Measurements from ENCODE around the gene STX8.

STX8 gene

DNA sequence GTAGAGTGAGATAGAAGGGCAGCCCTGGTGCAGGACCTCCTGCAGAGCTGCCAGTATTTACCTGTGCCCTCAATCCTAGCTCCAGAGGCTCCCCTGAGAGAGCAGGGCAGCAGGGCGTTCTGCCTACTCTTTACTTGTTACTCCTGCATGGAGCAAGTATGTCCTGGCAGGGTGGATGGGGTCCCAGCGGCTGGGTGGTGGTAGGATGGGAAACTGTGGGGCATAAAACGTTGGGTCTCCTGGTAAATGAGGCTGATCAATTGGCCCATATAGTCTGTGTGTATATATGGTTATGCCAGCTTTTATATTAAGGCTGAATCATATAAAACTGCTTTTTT lies 362.3 kb downstream of the STX8 start:
- H3K4me3 ChIP-seq (ENCODE audit: low read length) = no peak overlapping the region
- TF ChIP-seq, protein P1, sequence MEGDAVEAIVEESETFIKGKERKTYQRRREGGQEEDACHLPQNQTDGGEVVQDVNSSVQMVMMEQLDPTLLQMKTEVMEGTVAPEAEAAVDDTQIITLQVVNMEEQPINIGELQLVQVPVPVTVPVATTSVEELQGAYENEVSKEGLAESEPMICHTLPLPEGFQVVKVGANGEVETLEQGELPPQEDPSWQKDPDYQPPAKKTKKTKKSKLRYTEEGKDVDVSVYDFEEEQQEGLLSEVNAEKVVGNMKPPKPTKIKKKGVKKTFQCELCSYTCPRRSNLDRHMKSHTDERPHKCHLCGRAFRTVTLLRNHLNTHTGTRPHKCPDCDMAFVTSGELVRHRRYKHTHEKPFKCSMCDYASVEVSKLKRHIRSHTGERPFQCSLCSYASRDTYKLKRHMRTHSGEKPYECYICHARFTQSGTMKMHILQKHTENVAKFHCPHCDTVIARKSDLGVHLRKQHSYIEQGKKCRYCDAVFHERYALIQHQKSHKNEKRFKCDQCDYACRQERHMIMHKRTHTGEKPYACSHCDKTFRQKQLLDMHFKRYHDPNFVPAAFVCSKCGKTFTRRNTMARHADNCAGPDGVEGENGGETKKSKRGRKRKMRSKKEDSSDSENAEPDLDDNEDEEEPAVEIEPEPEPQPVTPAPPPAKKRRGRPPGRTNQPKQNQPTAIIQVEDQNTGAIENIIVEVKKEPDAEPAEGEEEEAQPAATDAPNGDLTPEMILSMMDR (conservative IDR thresholded peaks at IDR 0.05; ENCODE audit: low read depth, low read length) = no peak
- no peak for DNase-seq (ENCODE audit: low read depth)

DNA sequence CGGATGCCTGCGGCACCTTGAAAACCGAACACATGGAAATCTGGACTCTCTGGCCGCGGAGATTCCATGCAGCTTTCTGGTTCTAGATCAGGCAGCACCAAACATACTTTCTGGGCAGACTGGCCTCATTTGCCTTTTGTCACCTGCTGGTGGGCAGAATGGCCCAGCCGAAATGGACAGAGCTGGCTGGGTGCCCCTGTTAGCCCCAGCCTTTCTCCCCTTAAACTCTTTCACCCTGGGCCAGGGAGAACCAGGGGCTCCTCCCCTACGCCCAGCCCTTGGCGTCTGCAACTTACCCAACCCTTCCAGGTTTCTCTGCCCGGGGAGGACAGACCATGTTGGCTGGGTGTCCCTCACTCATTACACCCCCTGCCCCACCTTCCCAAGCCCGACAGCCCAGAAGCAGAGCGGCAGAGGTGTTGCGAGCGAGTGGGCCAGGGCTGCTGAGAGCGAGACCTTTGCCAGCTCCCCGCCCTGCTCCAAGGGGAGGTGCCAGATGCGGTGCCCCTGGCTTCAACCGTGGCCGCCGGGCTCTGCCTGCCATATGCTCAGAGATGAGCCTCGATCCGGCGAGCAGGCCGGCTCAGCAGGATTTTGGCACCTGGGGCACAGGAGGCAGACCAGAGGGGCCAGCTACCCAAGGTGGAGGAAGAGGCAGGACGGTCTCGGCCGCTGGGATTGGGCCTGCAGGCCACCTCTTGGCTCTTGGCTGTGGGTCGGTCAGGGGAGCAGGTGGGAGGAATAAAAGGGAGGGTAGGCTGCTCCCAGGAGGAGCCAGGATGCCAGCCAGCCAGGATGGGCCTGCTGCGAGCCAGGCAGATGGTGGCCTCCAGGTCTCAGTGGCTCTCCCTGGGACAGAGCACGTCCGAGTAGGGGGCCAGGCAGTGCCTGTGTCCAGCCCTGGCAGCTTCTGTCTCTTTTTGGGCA lies 363.0 kb downstream of the STX8 start:
- TF ChIP-seq, protein P1 (conservative IDR thresholded peaks at IDR 0.05; ENCODE audit: low read depth, low read length) = no peak
- no peak overlapping the region for H3K4me3 ChIP-seq (ENCODE audit: low read length)

DNA sequence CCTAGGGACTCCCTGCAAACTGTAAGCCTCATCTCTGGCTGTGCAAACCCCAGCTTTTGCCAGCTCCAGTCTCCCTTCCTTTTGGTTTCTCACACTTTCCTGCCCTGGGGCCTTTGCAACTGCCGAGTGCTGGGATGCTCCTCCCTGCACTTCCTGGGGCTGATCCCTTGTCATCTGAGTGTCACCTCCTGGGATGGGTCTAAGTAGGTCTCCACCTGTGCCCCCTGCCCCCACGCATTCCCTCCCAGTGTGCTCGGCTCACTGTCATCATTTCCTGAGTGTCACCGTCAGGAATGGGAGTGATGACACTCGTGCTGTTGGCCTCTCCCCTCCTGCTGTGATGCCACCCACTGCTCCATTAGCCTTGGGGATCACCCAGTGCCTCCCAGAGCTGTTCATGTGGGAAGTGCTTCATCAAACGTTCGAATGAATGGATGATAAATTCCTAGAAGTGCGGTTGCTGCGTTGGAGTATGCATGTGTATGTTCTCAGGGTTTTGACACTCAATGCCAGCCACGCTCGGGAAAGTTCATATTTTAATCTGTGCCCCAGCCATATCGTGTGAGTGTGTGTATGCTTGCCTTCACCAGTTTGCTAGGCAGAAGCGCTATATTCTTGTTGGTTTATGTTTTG lies 364.4 kb downstream of the STX8 start:
- DNase-seq (ENCODE audit: low read depth) = no peak
- TF ChIP-seq, protein P1 (conservative IDR thresholded peaks at IDR 0.05; ENCODE audit: low read depth, low read length) = no peak

More for the DNA sequence above, 363.0 kb downstream of the STX8 start:
- DNase-seq (ENCODE audit: low read depth) = no peak

DNA sequence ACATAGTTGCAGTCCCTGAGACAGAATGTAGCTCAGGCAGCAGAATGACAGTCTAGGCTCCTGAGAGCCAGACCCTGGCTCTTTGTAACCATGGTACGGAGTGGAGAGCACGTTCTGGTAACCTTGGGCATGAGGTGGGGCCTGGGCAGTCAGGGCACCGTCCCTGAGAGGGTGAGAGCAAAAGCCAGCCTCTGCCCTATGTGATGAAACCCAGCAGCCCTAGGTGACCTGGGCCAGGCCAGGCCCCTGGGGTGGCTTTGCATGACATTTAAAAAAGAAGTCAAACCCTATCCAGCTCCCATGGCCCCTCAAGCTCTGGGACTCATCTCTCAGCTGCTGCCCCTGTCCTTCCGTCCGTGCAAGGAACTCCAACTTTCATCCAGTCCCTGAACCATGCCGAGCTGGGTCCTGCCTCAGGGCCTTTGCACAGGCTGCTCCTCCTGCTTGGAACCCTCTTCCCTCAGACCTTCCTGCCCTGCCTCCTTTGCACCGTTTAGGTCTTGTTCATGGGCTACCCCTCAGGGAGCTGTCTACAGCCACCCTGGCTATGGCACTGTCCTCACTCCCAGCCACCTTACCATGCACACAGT lies 365.7 kb downstream of the STX8 start:
- H3K4me3 ChIP-seq (ENCODE audit: low read length) = no peak overlapping the region
- DNase-seq (ENCODE audit: low read depth) = no peak
- TF ChIP-seq, protein P1 (conservative IDR thresholded peaks at IDR 0.05; ENCODE audit: low read depth, low read length) = no peak

More for the DNA sequence above, 364.4 kb downstream of the STX8 start:
- H3K4me3 ChIP-seq (ENCODE audit: low read length) = no peak overlapping the region

DNA sequence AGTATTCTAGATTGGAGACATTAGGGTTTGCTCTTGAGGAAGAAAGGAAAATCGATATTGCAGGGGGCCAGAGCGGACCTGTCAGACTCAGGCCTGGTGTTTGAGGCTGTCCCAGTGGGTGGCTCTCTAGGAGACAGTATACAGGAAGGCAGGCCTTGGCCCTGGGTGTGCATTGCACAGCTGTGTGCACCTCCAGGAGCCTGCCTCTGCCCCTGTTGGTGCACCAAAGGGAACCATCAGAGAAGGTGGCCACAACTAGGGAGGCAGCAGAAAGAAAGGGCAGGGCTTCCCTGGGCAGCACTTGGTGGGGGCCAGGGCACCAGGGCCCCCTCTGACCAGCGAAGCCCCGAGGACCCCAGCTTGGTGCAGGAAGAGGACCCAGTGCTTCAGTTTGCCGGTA lies 366.3 kb downstream of the STX8 start:
- no peak for DNase-seq (ENCODE audit: low read depth)
- TF ChIP-seq, protein P1 (conservative IDR thresholded peaks at IDR 0.05; ENCODE audit: low read depth, low read length) = no peak
- no peak overlapping the region for H3K4me3 ChIP-seq (ENCODE audit: low read length)

DNA sequence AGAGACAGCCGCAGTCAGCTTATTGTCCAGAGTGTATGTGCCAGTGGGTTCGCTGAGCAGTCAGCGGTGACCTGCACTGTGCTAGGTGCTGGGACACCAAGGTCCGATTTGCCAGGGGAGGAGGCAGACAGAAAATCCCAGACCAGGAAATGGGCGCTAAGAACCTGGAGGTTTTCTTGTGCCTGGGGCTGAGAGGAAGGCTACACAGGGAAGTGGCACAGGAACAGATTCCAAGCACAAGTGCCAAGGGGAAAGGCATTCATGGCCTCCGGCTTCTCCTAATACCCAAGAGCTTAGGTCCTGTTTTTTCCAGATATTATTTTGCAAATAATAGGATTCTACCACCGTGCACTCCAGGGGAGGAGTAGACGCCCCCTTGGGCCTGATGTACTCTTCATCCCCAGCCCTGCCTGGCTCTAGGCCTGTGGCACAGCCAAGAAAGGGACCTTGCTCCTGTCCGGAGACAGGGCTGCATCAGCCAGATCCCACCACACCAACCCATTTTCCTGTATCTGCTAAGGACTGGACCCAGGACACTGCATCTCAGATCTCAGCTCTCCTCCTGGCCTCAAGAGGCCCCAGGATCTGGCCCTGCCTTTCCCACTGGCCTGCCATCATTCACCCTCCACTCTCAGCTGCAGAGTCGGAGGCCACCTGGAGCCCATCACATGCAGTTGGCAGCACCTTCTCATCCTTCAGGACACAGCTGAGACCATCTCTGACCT lies 367.1 kb downstream of the STX8 start:
- no peak overlapping the region for H3K4me3 ChIP-seq (ENCODE audit: low read length)
- TF ChIP-seq, protein P1 (conservative IDR thresholded peaks at IDR 0.05; ENCODE audit: low read depth, low read length) = no peak
- no peak for DNase-seq (ENCODE audit: low read depth)
